Activated B cell treated with CpG ODN at 0.5 μM for 24 hours (primary cell): ENCODE data around the gene PKD1. TPM values are rescaled to one million over a fixed set of nuclear protein-coding genes. Genes with fewer than 3 reads are reported as not detected.

ENCODE experiments used
- ATAC-seq: fragments of 200-7000 bp; cut with Tn5 transposase; one replicate; pipeline ENCODE4 v1.10.0; 2021; ENCODE audit warnings: low read depth, mild to moderate bottlenecking, moderate library complexity
- CTCF ChIA-PET: fragments of 350-600 bp; sonication (Branson Sonifier 250); formaldehyde crosslinking; loops from one replicate; lab custom pipeline; 2021; ENCODE audit warnings: antibody characterized with exemption; lab: Charles Lee
- POLR2A ChIA-PET: fragments of 350-600 bp; sonication (Branson Sonifier 250); formaldehyde crosslinking; loops from one replicate; lab custom pipeline; 2021; ENCODE audit warnings: antibody characterized with exemption; lab: Charles Lee
- DNase-seq: peaks from one replicate; pipeline ENCODE4 v3.0.0; 2022
- H3K27ac Mint-ChIP-seq: one replicate; pipeline ENCODE4 v1.8.0; 2020; ENCODE audit warnings: mixed read lengths
- H3K27me3 Mint-ChIP-seq: one replicate; pipeline ENCODE4 v1.8.0; 2021; ENCODE audit warnings: mixed read lengths
- H3K36me3 Mint-ChIP-seq: one replicate; pipeline ENCODE4 v1.8.0; 2021; ENCODE audit warnings: low read depth, mixed read lengths
- H3K4me1 Mint-ChIP-seq: one replicate; pipeline ENCODE4 v1.8.0; 2021; ENCODE audit warnings: mixed read lengths
- H3K4me3 Mint-ChIP-seq: one replicate; pipeline ENCODE4 v1.8.0; 2020; ENCODE audit warnings: mild to moderate bottlenecking, mixed read lengths
- H3K9me3 Mint-ChIP-seq: one replicate; pipeline ENCODE4 v1.8.0; 2020; ENCODE audit warnings: mixed read lengths
- CTCF ChIP-seq: fragments of 200-600 bp; IDR thresholded peaks from one replicate; pipeline ENCODE4 v1.8.0; 2022; ENCODE audit warnings: antibody characterized with exemption, mild to moderate bottlenecking
- intact Hi-C: fragments of 100-400 bp; cut with micrococcal nuclease; formaldehyde crosslinking; loops from one replicate; pipeline ENCODE4 v1.15.1; 2024
- total RNA-seq: library from RNA; stranded (reverse); gene quantifications from 2 replicates; pipeline ENCODE4 v1.2.3, GENCODE V29; 2022

The PKD1 gene
- total RNA-seq, 1 donor from 2014 or later = 84.2 TPM

- POLR2A ChIA-PET = no interaction called here
- peaks cover 52% of the 10 kb centered on the region for H3K36me3 Mint-ChIP-seq
- H3K27me3 Mint-ChIP-seq = no peaks in the 10 kb centered on the region
Measured at GRCh38 chr16:2090481-2090776, 45.3 kb downstream of the PKD1 start.

GRCh38 chr16:2089706-2090480 lies 45.8 kb downstream of the PKD1 start:
- no peaks in the 10 kb centered on the region for H3K9me3 Mint-ChIP-seq
- H3K27me3 Mint-ChIP-seq = no peaks in the 10 kb centered on the region
- peaks cover 48% of the 10 kb centered on the region for H3K36me3 Mint-ChIP-seq
- no peak for TF ChIP-seq CTCF
- H3K4me3 Mint-ChIP-seq = no peak overlapping the region
- intact Hi-C loops = no loop called here
- CTCF ChIA-PET = no interaction called here
- POLR2A ChIA-PET = interaction anchor here (0.6 kb wide), 1 partner anchor 31 kb away, joined by 5 read pairs; no protein-coding TSS in a partner anchor
- DNase-seq = no peak
- peaks cover 6% of the 10 kb centered on the region for H3K4me1 Mint-ChIP-seq
- H3K27ac Mint-ChIP-seq = no peak overlapping the region
- ATAC-seq = no peak

More at GRCh38 chr16:2090481-2090776, 45.3 kb downstream of the PKD1 start:
- Mint-ChIP-seq H3K4me1 (peaks cover 6% of the 10 kb centered on the region), H3K27ac (no peak overlapping the region), H3K9me3 (no peaks in the 10 kb centered on the region), H3K4me3 (no peak overlapping the region)
- no peak for DNase-seq
- intact Hi-C loops = no loop called here
- no peak for TF ChIP-seq CTCF
- CTCF ChIA-PET = no interaction called here
- no peak for ATAC-seq

GRCh38 chr16:2088759-2089358 lies 46.8 kb downstream of the PKD1 start:
- H3K4me3 Mint-ChIP-seq = no peak overlapping the region
- H3K27me3 Mint-ChIP-seq = no peaks in the 10 kb centered on the region
- ATAC-seq = no peak
- DNase-seq = no peak
- no peak for TF ChIP-seq CTCF
- intact Hi-C loops = no loop called here
- H3K9me3 Mint-ChIP-seq = no peaks in the 10 kb centered on the region
- CTCF ChIA-PET = no interaction called here
- no peak overlapping the region for H3K27ac Mint-ChIP-seq
- POLR2A ChIA-PET = no interaction called here
- H3K4me1 Mint-ChIP-seq = peaks cover 6% of the 10 kb centered on the region
- H3K36me3 Mint-ChIP-seq = peaks cover 45% of the 10 kb centered on the region

GRCh38 chr16:2087748-2088631 lies 47.7 kb downstream of the PKD1 start:
- no peak overlapping the region for H3K27ac Mint-ChIP-seq
- no peak for TF ChIP-seq CTCF
- ATAC-seq (no peak), DNase-seq (no peak)
- no peaks in the 10 kb centered on the region for H3K27me3 Mint-ChIP-seq
- H3K4me3 Mint-ChIP-seq = no peak overlapping the region
- H3K9me3 Mint-ChIP-seq = no peaks in the 10 kb centered on the region
- POLR2A ChIA-PET = no interaction called here
- H3K36me3 Mint-ChIP-seq = peaks cover 47% of the 10 kb centered on the region
- H3K4me1 Mint-ChIP-seq = peaks cover 6% of the 10 kb centered on the region
- CTCF ChIA-PET = no interaction called here
- intact Hi-C loops = no loop called here
